Transverse colon (tissue), 4 donors: ENCODE measurements around the gene TMEM97. TPM values are rescaled to one million over a fixed set of nuclear protein-coding genes. Genes with fewer than 3 reads are reported as not detected.

Experiments
- DNase-seq: peaks from one replicate; pipeline ENCODE4 v3.0.0-alpha.2; 2019
- H3K27ac ChIP-seq, 4 donors: fragments of 200-600 bp; sonication (generic); 2 replicates each; pipeline ENCODE4 v1.5.1; 2016 to 2018; ENCODE audit warnings: inconsistent platforms in 4 of 4
- H3K27me3 ChIP-seq: fragments of 200-600 bp; sonication (generic); 2 replicates; pipeline ENCODE4 v1.5.1; 2017; ENCODE audit warnings: inconsistent platforms
- H3K36me3 ChIP-seq, 4 donors: fragments of 200-600 bp; sonication (generic); 2 replicates each; pipeline ENCODE4 v1.5.1; 2017 to 2019; ENCODE audit warnings: inconsistent platforms in 4 of 4
- H3K4me1 ChIP-seq, 4 donors: fragments of 200-600 bp; sonication (generic); 2 replicates each; pipeline ENCODE4 v1.5.1; 2017 to 2020; ENCODE audit warnings: inconsistent platforms in 4 of 4
- H3K4me3 ChIP-seq, 4 donors: fragments of 200-600 bp; sonication (generic); 1 replicate in 1 of 4; 2 replicates in 3 of 4; pipeline versions ENCODE4 v1.5.1 to v1.6.1; 2017 to 2019; ENCODE audit warnings: inconsistent platforms in 4 of 4
- H3K9me3 ChIP-seq, 2 donors: fragments of 200-600 bp; sonication (generic); 2 replicates each; pipeline ENCODE4 v1.5.1; 2017 to 2019; ENCODE audit warnings: inconsistent platforms in 2 of 2
- EP300 ChIP-seq: sonication (generic); formaldehyde crosslinking; IDR thresholded peaks from one replicate; pipeline ENCODE4 v1.6.1; 2017; ENCODE audit warnings: antibody characterized with exemption, low read depth
- POLR2A ChIP-seq: fragments of 450-650 bp; IDR thresholded peaks from one replicate; pipeline ENCODE4 v1.6.1; 2016; ENCODE audit warnings: antibody characterized with exemption, mild to moderate bottlenecking, moderate library complexity
- POLR2AphosphoS5 ChIP-seq, 3 donors: sonication (generic); formaldehyde crosslinking; IDR thresholded peaks; one replicate each; pipeline ENCODE4 v1.6.1; 2016; ENCODE audit warnings: antibody characterized with exemption in 3 of 3
- WGBS, 2 donors: methylation state at CpG; one replicate each; pipeline ENCODE4 v1.1.5; 2018; ENCODE audit warnings: low coverage in 1 of 2; 5-methylcytosine and 5-hydroxymethylcytosine counted together
- in situ Hi-C, 4 donors: fragments of 200-750 bp; cut with MboI; loops; one replicate each; pipeline versions ENCODE4 v1.15.0 to v1.15.1; 2017; ENCODE audit warnings: low sequenced_read_pairs in 3 of 4, low pct_ligation_motif_present in 1 of 4, low pct_unique_long_range_greater_than_20kb in 1 of 4
- intact Hi-C: fragments of 100-400 bp; cut with DNase I; formaldehyde crosslinking; loops from one replicate; pipeline ENCODE4 v1.15.1; 2023; ENCODE audit warnings: low total_unique reads
- total RNA-seq, 4 donors: library from RNA; depleted of rRNA; stranded (reverse); fragments of >200 nt; gene quantifications; one replicate each; pipeline ENCODE4 v1.1.0, GENCODE V29; 2016
- TF ChIP-seq, protein P1 (sequence below), 5 experiments: fragments of 200-600 bp in 3 of 5; fragments of 450-650 bp in 2 of 5; sonication (generic) in 3 of 5; IDR thresholded peaks; 1 replicate in 2 of 5; 2 replicates in 3 of 5; pipeline ENCODE4 v1.5.1; 2016 to 2017; ENCODE audit warnings: antibody characterized with exemption in 5 of 5, inconsistent platforms in 3 of 5, mild to moderate bottlenecking in 2 of 5, moderate library complexity in 1 of 5

TMEM97 gene
- total RNA-seq, 4 donors from 2014 or later: 4.5 to 57.7 (median 8.9) TPM; not detected in 1

DNA sequence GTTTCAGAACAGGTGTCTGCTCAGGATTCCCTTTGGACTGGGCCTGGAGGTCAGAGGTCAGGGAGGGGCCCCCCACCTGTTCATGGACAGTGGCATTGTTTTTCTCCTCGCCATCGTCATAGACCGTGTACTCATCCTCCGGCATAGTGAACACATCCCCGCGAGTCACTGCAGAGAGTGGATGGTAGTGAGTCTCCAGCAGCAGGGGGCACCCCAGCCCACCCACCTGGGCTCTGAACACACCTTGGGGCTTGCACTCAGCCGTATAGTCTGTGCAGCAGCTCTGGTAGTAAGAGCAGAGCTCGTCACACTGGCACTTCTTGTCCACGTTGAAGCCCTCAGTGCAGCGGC, 50.7 kb downstream of the TMEM97 start:
- in situ Hi-C loops: no loop called here
- no peak overlapping the region for H3K4me3 ChIP-seq
- intact Hi-C loops: no loop called here

DNA sequence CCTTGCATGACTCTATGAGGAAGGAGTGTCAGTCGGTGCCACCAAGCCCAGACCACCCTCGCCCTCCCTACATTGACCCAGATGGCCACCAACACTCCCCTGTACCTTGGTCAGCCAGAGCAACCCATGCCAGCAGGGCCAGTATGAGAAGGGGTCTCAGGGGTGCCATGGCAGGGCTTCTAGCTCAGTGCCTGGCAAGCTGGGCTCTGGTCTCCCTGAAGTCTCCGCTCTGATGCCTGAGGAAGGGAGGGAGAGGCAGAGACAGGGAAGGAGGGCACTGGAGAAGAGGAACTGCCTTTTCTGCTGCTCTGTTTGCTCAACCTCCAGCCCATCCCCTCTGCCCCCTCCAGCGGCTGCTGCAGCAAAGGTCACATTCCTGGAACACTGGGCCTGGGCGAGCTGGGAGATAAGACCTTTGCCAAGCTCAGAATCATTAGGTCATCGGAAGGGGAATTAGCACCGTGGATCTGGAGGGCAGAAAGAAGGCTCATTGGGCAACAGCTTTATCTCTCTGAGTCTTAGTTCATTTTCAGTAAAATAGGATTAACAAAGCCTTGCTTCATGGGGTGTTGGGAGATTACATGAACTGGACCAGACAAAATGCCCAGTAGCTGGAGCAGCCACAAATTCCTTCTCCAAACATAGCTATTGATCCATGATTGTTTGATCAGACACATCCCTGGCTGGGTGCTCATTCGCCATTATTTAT, 51.2 kb downstream of the TMEM97 start, which contains the start of gene VTN:
TSS of gene VTN (minus strand) at position 273 of the 709 bp plus-strand sequence. CDS start at position 169, 104 bp downstream.
- Histone ChIP-seq H3K27me3 (peaks cover 18% of the 10 kb centered on the region), H3K4me1 (peaks cover 8 to 20% (median 15%) of the 10 kb centered on the region in 4 donors), H3K27ac (peak within 1 kb of the TSS; percentile 59 to 77 (median 74)), H3K9me3 (no peaks in the 10 kb centered on the region), H3K36me3 (no peaks in the 10 kb centered on the region), H3K4me3 (peak within 1 kb of the TSS in 2 of 4 donors; percentile 49 to 56)
- TF ChIP-seq POLR2AphosphoS5 (IDR thresholded peaks at IDR 0.05): no peak
- TF ChIP-seq, protein P1, sequence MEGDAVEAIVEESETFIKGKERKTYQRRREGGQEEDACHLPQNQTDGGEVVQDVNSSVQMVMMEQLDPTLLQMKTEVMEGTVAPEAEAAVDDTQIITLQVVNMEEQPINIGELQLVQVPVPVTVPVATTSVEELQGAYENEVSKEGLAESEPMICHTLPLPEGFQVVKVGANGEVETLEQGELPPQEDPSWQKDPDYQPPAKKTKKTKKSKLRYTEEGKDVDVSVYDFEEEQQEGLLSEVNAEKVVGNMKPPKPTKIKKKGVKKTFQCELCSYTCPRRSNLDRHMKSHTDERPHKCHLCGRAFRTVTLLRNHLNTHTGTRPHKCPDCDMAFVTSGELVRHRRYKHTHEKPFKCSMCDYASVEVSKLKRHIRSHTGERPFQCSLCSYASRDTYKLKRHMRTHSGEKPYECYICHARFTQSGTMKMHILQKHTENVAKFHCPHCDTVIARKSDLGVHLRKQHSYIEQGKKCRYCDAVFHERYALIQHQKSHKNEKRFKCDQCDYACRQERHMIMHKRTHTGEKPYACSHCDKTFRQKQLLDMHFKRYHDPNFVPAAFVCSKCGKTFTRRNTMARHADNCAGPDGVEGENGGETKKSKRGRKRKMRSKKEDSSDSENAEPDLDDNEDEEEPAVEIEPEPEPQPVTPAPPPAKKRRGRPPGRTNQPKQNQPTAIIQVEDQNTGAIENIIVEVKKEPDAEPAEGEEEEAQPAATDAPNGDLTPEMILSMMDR (IDR thresholded peaks at IDR 0.05): no peak
- no peak for TF ChIP-seq EP300
- no peak for TF ChIP-seq POLR2A
- 7 to 29% methylated on average over 4 to 8 of the region's 8 CpGs for WGBS, 2 donors
- intact Hi-C loops (no loop called here), in situ Hi-C loops (no loop called here)
- no peak for DNase-seq

More for the DNA sequence above, 50.7 kb downstream of the TMEM97 start:
- Histone ChIP-seq H3K36me3 (no peaks in the 10 kb centered on the region), H3K9me3 (no peaks in the 10 kb centered on the region), H3K27ac (no peak overlapping the region), H3K4me1 (peaks cover 8 to 20% (median 15%) of the 10 kb centered on the region in 4 donors), H3K27me3 (peaks cover 18% of the 10 kb centered on the region)
- TF ChIP-seq, protein P1 (IDR thresholded peaks at IDR 0.05): no peak
- TF ChIP-seq POLR2A (no peak), EP300 (no peak)
- no peak for DNase-seq
- 83% methylated on average over 10 of the region's 10 CpGs; no CpG with 5 or more reads in 1 of the 2 donors for WGBS, 2 donors

DNA sequence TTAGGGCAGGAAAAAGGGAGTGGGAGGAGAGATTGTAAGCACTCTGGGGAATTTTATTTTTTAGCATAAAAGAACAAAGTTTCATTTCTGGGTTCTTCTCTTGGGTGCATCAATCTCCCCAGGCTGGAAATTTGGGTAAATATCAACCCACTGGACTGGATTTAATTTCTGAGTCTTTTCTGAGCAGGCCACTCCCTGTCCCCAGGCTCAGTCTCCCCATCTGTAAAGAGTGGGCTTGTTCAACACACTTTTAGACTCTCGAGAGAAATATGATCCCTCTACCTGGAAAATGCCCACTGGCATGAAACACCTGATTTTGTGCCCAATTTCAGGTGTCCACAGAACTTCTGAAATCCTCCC, 51.7 kb downstream of the TMEM97 start:
- in situ Hi-C loops: no loop called here
- no peak for DNase-seq
- 65 to 67% methylated on average over 1 of the region's 1 CpG for WGBS, 2 donors
- Histone ChIP-seq H3K9me3 (no peaks in the 10 kb centered on the region), H3K27ac (peak overlapping the region; percentile 59 to 77 (median 74)), H3K4me1 (peaks cover 8 to 20% (median 15%) of the 10 kb centered on the region in 4 donors), H3K4me3 (no peak overlapping the region), H3K27me3 (peaks cover 18% of the 10 kb centered on the region), H3K36me3 (no peaks in the 10 kb centered on the region)
- TF ChIP-seq, protein P1 (IDR thresholded peaks at IDR 0.05): no peak
- no peak for TF ChIP-seq EP300
- no peak for TF ChIP-seq POLR2AphosphoS5 (IDR thresholded peaks at IDR 0.05)
- TF ChIP-seq POLR2A: no peak
- intact Hi-C loops: no loop called here

GRCh38 chr17:28371245-28372202, 52.5 kb downstream of the TMEM97 start, which contains the start of gene SARM1:
TSS of gene SARM1 (plus strand) at chr17:28371694. CDS start at chr17:28372033, 339 bp downstream.
- no peaks in the 10 kb centered on the region for H3K9me3 ChIP-seq
- in situ Hi-C loops: no loop called here

More at GRCh38 chr17:28371245-28372202, 52.5 kb downstream of the TMEM97 start, which contains the start of gene SARM1:
- Histone ChIP-seq H3K27ac (peak within 1 kb of the TSS; percentile 59 to 77 (median 74)), H3K4me1 (peaks cover 8 to 20% (median 15%) of the 10 kb centered on the region in 4 donors), H3K36me3 (no peaks in the 10 kb centered on the region), H3K27me3 (peaks cover 18% of the 10 kb centered on the region), H3K4me3 (peak within 1 kb of the TSS; percentile 10 to 56 (median 44))
- WGBS, 2 donors: 0 to 3% methylated on average over 3 to 56 of the region's 80 CpGs
- intact Hi-C loops: no loop called here
- peak; percentile 88 for DNase-seq
- TF ChIP-seq POLR2A (no peak), EP300 (no peak), POLR2AphosphoS5 (IDR thresholded peaks at IDR 0.05) (no peak)
- TF ChIP-seq, protein P1 (IDR thresholded peaks at IDR 0.05): no peak
